PC-3 (cell line): Measurements from ENCODE around the gene TEX26.

Source experiments
- CTCF ChIP-seq: fragments of 300-600 bp; sonication (generic); conservative IDR thresholded peaks from 2 replicates; pipeline ENCODE4 v1.5.1; 2017; ENCODE audit warnings: antibody characterized with exemption, low read depth, mild to moderate bottlenecking, low read length
- EZH2 ChIP-seq: fragments of 300-600 bp; sonication (generic); IDR thresholded peaks from one replicate; pipeline ENCODE4 v1.6.1; 2017; ENCODE audit warnings: antibody characterized with exemption, mild to moderate bottlenecking, low read length; ENCODE audit not compliant: unreplicated experiment
- EZH2phosphoT487 ChIP-seq: fragments of 300-600 bp; sonication (generic); IDR thresholded peaks from 2 replicates; pipeline ENCODE4 v1.6.1; 2018; ENCODE audit warnings: mild to moderate bottlenecking, antibody characterized with exemption, low read length, borderline replicate concordance

- TF ChIP-seq CTCF (no peak), EZH2 (no peak), EZH2phosphoT487 (no peak)
Observed at GRCh38 chr13:30933354-30933670, 856 bp downstream of the TEX26 start.
